Measurements from ENCODE around the gene GP1BB. TPM values are rescaled to one million over a fixed set of nuclear protein-coding genes. Genes with fewer than 3 reads are reported as not detected.

The GP1BB gene
- total RNA-seq, 1 donor from 2014 or later = 34.1 TPM

- peaks cover 26% of the 10 kb centered on the region for H3K27me3 Mint-ChIP-seq (ENCODE audit: unreplicated experiment)
- peaks cover 4% of the 10 kb centered on the region for H3K9me3 Mint-ChIP-seq (ENCODE audit: unreplicated experiment)
- H3K4me3 Mint-ChIP-seq (ENCODE audit: unreplicated experiment) = no peak overlapping the region
- no peak for TF ChIP-seq CTCF (IDR thresholded peaks at IDR 0.05)
- H3K27ac Mint-ChIP-seq (ENCODE audit: unreplicated experiment) = no peak overlapping the region
- H3K4me1 Mint-ChIP-seq (ENCODE audit: unreplicated experiment) = peaks cover 9% of the 10 kb centered on the region
- H3K36me3 Mint-ChIP-seq (ENCODE audit: unreplicated experiment) = peaks cover 4% of the 10 kb centered on the region
- no peak for DNase-seq (ENCODE audit: extremely low spot score, unreplicated experiment)
Measured at GRCh38 chr22:19681863-19682245, 41.5 kb upstream of the GP1BB start.

GRCh38 chr22:19686946-19687345 is 36.4 kb upstream of the GP1BB start:
- Mint-ChIP-seq H3K27me3 (ENCODE audit: unreplicated experiment) (peaks cover 20% of the 10 kb centered on the region), H3K27ac (ENCODE audit: unreplicated experiment) (no peak overlapping the region), H3K4me1 (ENCODE audit: unreplicated experiment) (peaks cover 14% of the 10 kb centered on the region), H3K36me3 (ENCODE audit: unreplicated experiment) (no peaks in the 10 kb centered on the region), H3K4me3 (ENCODE audit: unreplicated experiment) (no peak overlapping the region), H3K9me3 (ENCODE audit: unreplicated experiment) (no peaks in the 10 kb centered on the region)
- no peak for TF ChIP-seq CTCF (IDR thresholded peaks at IDR 0.05)
- no peak for DNase-seq (ENCODE audit: extremely low spot score, unreplicated experiment)

GRCh38 chr22:19687561-19688300 is 35.6 kb upstream of the GP1BB start:
- no peak for DNase-seq (ENCODE audit: extremely low spot score, unreplicated experiment)
- no peak overlapping the region for H3K27ac Mint-ChIP-seq (ENCODE audit: unreplicated experiment)
- no peaks in the 10 kb centered on the region for H3K9me3 Mint-ChIP-seq (ENCODE audit: unreplicated experiment)

GRCh38 chr22:19688301-19689290 is 34.7 kb upstream of the GP1BB start:
- peaks cover 15% of the 10 kb centered on the region for H3K27me3 Mint-ChIP-seq (ENCODE audit: unreplicated experiment)
- H3K9me3 Mint-ChIP-seq (ENCODE audit: unreplicated experiment) = no peaks in the 10 kb centered on the region
- no peak for TF ChIP-seq CTCF (IDR thresholded peaks at IDR 0.05)
- H3K27ac Mint-ChIP-seq (ENCODE audit: unreplicated experiment) = no peak overlapping the region
- DNase-seq (ENCODE audit: extremely low spot score, unreplicated experiment) = no peak
- no peak overlapping the region for H3K4me3 Mint-ChIP-seq (ENCODE audit: unreplicated experiment)
- H3K4me1 Mint-ChIP-seq (ENCODE audit: unreplicated experiment) = peaks cover 17% of the 10 kb centered on the region
- no peaks in the 10 kb centered on the region for H3K36me3 Mint-ChIP-seq (ENCODE audit: unreplicated experiment)

More at GRCh38 chr22:19687561-19688300, 35.6 kb upstream of the GP1BB start:
- no peak for TF ChIP-seq CTCF (IDR thresholded peaks at IDR 0.05)
- no peaks in the 10 kb centered on the region for H3K36me3 Mint-ChIP-seq (ENCODE audit: unreplicated experiment)
- no peak overlapping the region for H3K4me3 Mint-ChIP-seq (ENCODE audit: unreplicated experiment)
- peaks cover 20% of the 10 kb centered on the region for H3K27me3 Mint-ChIP-seq (ENCODE audit: unreplicated experiment)
- peaks cover 17% of the 10 kb centered on the region for H3K4me1 Mint-ChIP-seq (ENCODE audit: unreplicated experiment)

GRCh38 chr22:19689408-19689807 is 33.9 kb upstream of the GP1BB start:
- no peaks in the 10 kb centered on the region for H3K36me3 Mint-ChIP-seq (ENCODE audit: unreplicated experiment)
- DNase-seq (ENCODE audit: extremely low spot score, unreplicated experiment) = no peak
- TF ChIP-seq CTCF (IDR thresholded peaks at IDR 0.05) = no peak

More at GRCh38 chr22:19689408-19689807, 33.9 kb upstream of the GP1BB start:
- H3K9me3 Mint-ChIP-seq (ENCODE audit: unreplicated experiment) = no peaks in the 10 kb centered on the region
- H3K4me1 Mint-ChIP-seq (ENCODE audit: unreplicated experiment) = peaks cover 17% of the 10 kb centered on the region
- H3K4me3 Mint-ChIP-seq (ENCODE audit: unreplicated experiment) = no peak overlapping the region
- H3K27me3 Mint-ChIP-seq (ENCODE audit: unreplicated experiment) = peaks cover 8% of the 10 kb centered on the region
- no peak overlapping the region for H3K27ac Mint-ChIP-seq (ENCODE audit: unreplicated experiment)
